AG20443 (cell line): Measurements from ENCODE around the gene ITCH.
A peak's percentile ranks its signal among the peaks of the same experiment; 100 is the strongest.
"Not testable (repeated sequence)": the region's sequence is repeated elsewhere in the genome, so short reads cannot be mapped to it uniquely, and the experiment has no call there.

Experiments used
- DNase-seq: peaks from one replicate; pipeline ENCODE4 v3.0.0; 2012; ENCODE audit warnings: low spot score, mixed read lengths

Gene ITCH

GRCh38 chr20:34452281-34452982 lies 89.4 kb downstream of the ITCH start:
- peak; percentile 37 for DNase-seq

- DNase-seq: no peak
Measured at GRCh38 chr20:34458631-34459030, 95.6 kb downstream of the ITCH start.

GRCh38 chr20:34459209-34459897 lies 96.3 kb downstream of the ITCH start:
- DNase-seq: no peak

- DNase-seq: no peak
Measured at GRCh38 chr20:34461779-34462087, 98.7 kb downstream of the ITCH start.

- DNase-seq: no peak
Measured at GRCh38 chr20:34468951-34469350, 105.9 kb downstream of the ITCH start.

- peak; percentile 60 for DNase-seq
Measured at GRCh38 chr20:34472246-34472925, 109.3 kb downstream of the ITCH start.

- peak; percentile 33 for DNase-seq
Measured at GRCh38 chr20:34473262-34473883, 110.3 kb downstream of the ITCH start.

- peak; percentile 80 for DNase-seq
Measured at GRCh38 chr20:34475979-34476736, 113.1 kb downstream of the ITCH start.

- no peak for DNase-seq
Measured at GRCh38 chr20:34479627-34480026, 116.6 kb downstream of the ITCH start.

GRCh38 chr20:34482154-34482553 lies 119.1 kb downstream of the ITCH start:
- DNase-seq: not testable (repeated sequence)

- not testable (repeated sequence) for DNase-seq
Measured at GRCh38 chr20:34483585-34484220, 120.6 kb downstream of the ITCH start.

- DNase-seq: no peak
Measured at GRCh38 chr20:34485068-34485634, 122.1 kb downstream of the ITCH start.

- DNase-seq: no peak
Measured at GRCh38 chr20:34491226-34491931, 128.3 kb downstream of the ITCH start.

GRCh38 chr20:34491932-34492509 lies 128.9 kb downstream of the ITCH start:
- DNase-seq: no peak

GRCh38 chr20:34493646-34494045 lies 130.6 kb downstream of the ITCH start:
- no peak for DNase-seq

GRCh38 chr20:34495307-34495706 lies 132.2 kb downstream of the ITCH start:
- no peak for DNase-seq

- no peak for DNase-seq
Measured at GRCh38 chr20:34495916-34496315, 132.8 kb downstream of the ITCH start.

GRCh38 chr20:34497596-34497995 lies 134.5 kb downstream of the ITCH start:
- not testable (repeated sequence) for DNase-seq

- DNase-seq: no peak
Measured at GRCh38 chr20:34500823-34501222, 137.8 kb downstream of the ITCH start.

GRCh38 chr20:34506480-34506879 lies 143.4 kb downstream of the ITCH start:
- no peak for DNase-seq
